GM13977 (cell line): ENCODE data around the gene RASSF3.

Experiments
- DNase-seq: peaks from one replicate; pipeline ENCODE4 v3.0.0; 2012; ENCODE audit warnings: low spot score
- CTCF ChIP-seq: IDR thresholded peaks from 2 replicates; pipeline ENCODE4 v1.5.1; 2012; ENCODE audit warnings: mild to moderate bottlenecking, control low read depth; ENCODE audit not compliant: insufficient read depth; ENCODE audit errors: extremely low read depth, missing control alignments
- in situ Hi-C: fragments of 300-500 bp; cut with MboI; formaldehyde crosslinking; loops from one replicate; pipeline ENCODE4 v1.12.0; 2022; ENCODE audit warnings: low sequenced_read_pairs, low pct_unique_long_range_greater_than_20kb, mixed read lengths, inconsistent platforms; ENCODE audit not compliant: unreplicated experiment

Gene RASSF3

GRCh38 chr12:64736771-64737170, 126.5 kb downstream of the RASSF3 start:
- in situ Hi-C loops, result no loop called here
- DNase-seq, result no peak
- no peak for TF ChIP-seq CTCF

- TF ChIP-seq CTCF, result no peak
- DNase-seq, result no peak
- in situ Hi-C loops, result no loop called here
These were observed 127.2 kb downstream of the RASSF3 start for GRCh38 chr12:64737539-64737938.

GRCh38 chr12:64739778-64740177, 129.5 kb downstream of the RASSF3 start:
- no peak for TF ChIP-seq CTCF
- in situ Hi-C loops, result no loop called here
- DNase-seq, result no peak

- TF ChIP-seq CTCF, result no peak
- in situ Hi-C loops, result no loop called here
- DNase-seq, result no peak
These were observed 130.4 kb downstream of the RASSF3 start for GRCh38 chr12:64740646-64741045.

- in situ Hi-C loops, result no loop called here
- DNase-seq, result no peak
- TF ChIP-seq CTCF, result no peak
These were observed 132.1 kb downstream of the RASSF3 start for GRCh38 chr12:64742416-64742815.

GRCh38 chr12:64743206-64743605, 132.9 kb downstream of the RASSF3 start:
- DNase-seq, result no peak
- in situ Hi-C loops, result no loop called here
- TF ChIP-seq CTCF, result no peak

- no peak for DNase-seq
- in situ Hi-C loops, result no loop called here
- TF ChIP-seq CTCF, result no peak
These were observed 134.3 kb downstream of the RASSF3 start for GRCh38 chr12:64744422-64745258.
